ENCODE measurements around the gene CXCR2.

The CXCR2 gene

GRCh38 chr2:218145124-218145523, 19.3 kb downstream of the CXCR2 start:
- TF ChIP-seq CEBPB (IDR thresholded peaks at IDR 0.05): no peak
- no peak for TF ChIP-seq CREB1 (IDR thresholded peaks at IDR 0.05; ENCODE audit: low read depth)
- no peak for TF ChIP-seq TCF12 (IDR thresholded peaks at IDR 0.05; ENCODE audit: low read depth)
- no peak for TF ChIP-seq MAX (IDR thresholded peaks at IDR 0.05)
- no peak for TF ChIP-seq TAF1 (IDR thresholded peaks at IDR 0.05; ENCODE audit: low read depth)
- TF ChIP-seq YY1 (IDR thresholded peaks at IDR 0.05; ENCODE audit: low read depth): no peak
- no peak for TF ChIP-seq NFIC (IDR thresholded peaks at IDR 0.05)

- TF ChIP-seq EP300 (IDR thresholded peaks at IDR 0.05; ENCODE audit: borderline replicate concordance) (no peak), NFIC (IDR thresholded peaks at IDR 0.05) (no peak)
Measured at GRCh38 chr2:218146056-218146455, 20.2 kb downstream of the CXCR2 start.

- no peak for TF ChIP-seq RAD21 (IDR thresholded peaks at IDR 0.05; ENCODE audit: low read depth)
- no peak for TF ChIP-seq TCF12 (IDR thresholded peaks at IDR 0.05; ENCODE audit: low read depth)
- TF ChIP-seq EP300 (IDR thresholded peaks at IDR 0.05; ENCODE audit: borderline replicate concordance): no peak
Measured at GRCh38 chr2:218149098-218149497, 23.3 kb downstream of the CXCR2 start.

- TF ChIP-seq TAF1 (IDR thresholded peaks at IDR 0.05; ENCODE audit: low read depth) (no peak), MAX (IDR thresholded peaks at IDR 0.05) (no peak), YY1 (IDR thresholded peaks at IDR 0.05; ENCODE audit: low read depth) (no peak), NFIC (IDR thresholded peaks at IDR 0.05) (no peak), FOXM1 (IDR thresholded peaks at IDR 0.05; ENCODE audit: borderline replicate concordance, low read depth) (no peak), CREB1 (IDR thresholded peaks at IDR 0.05; ENCODE audit: low read depth) (no peak), RAD21 (IDR thresholded peaks at IDR 0.05; ENCODE audit: low read depth) (no peak), ZBTB7A (IDR thresholded peaks at IDR 0.05; ENCODE audit: low read depth) (no peak), EP300 (IDR thresholded peaks at IDR 0.05; ENCODE audit: borderline replicate concordance) (no peak), TEAD4 (IDR thresholded peaks at IDR 0.05) (no peak), CEBPB (IDR thresholded peaks at IDR 0.05) (no peak), REST (IDR thresholded peaks at IDR 0.05; ENCODE audit: low read depth) (no peak), USF1 (IDR thresholded peaks at IDR 0.05) (no peak), TCF12 (IDR thresholded peaks at IDR 0.05; ENCODE audit: low read depth) (no peak), EGR1 (IDR thresholded peaks at IDR 0.05) (no peak)
Measured at GRCh38 chr2:218149848-218150440, 24.1 kb downstream of the CXCR2 start.

- TF ChIP-seq CEBPB (IDR thresholded peaks at IDR 0.05) (no peak), USF1 (IDR thresholded peaks at IDR 0.05) (no peak), NFIC (IDR thresholded peaks at IDR 0.05) (no peak), EGR1 (IDR thresholded peaks at IDR 0.05) (no peak), MAX (IDR thresholded peaks at IDR 0.05) (no peak), RAD21 (IDR thresholded peaks at IDR 0.05; ENCODE audit: low read depth) (no peak), REST (IDR thresholded peaks at IDR 0.05; ENCODE audit: low read depth) (no peak), EP300 (IDR thresholded peaks at IDR 0.05; ENCODE audit: borderline replicate concordance) (no peak), TAF1 (IDR thresholded peaks at IDR 0.05; ENCODE audit: low read depth) (no peak), ZBTB7A (IDR thresholded peaks at IDR 0.05; ENCODE audit: low read depth) (no peak), YY1 (IDR thresholded peaks at IDR 0.05; ENCODE audit: low read depth) (no peak), TEAD4 (IDR thresholded peaks at IDR 0.05) (no peak), CREB1 (IDR thresholded peaks at IDR 0.05; ENCODE audit: low read depth) (no peak)
Measured at GRCh38 chr2:218152172-218152571, 26.3 kb downstream of the CXCR2 start.

- TF ChIP-seq NFIC (IDR thresholded peaks at IDR 0.05): peak; percentile 41; the same call in 1 of the 2 replicates
- TF ChIP-seq USF1 (IDR thresholded peaks at IDR 0.05): no peak
- TF ChIP-seq FOXM1 (IDR thresholded peaks at IDR 0.05; ENCODE audit: borderline replicate concordance, low read depth): no peak
- no peak for TF ChIP-seq TCF12 (IDR thresholded peaks at IDR 0.05; ENCODE audit: low read depth)
- TF ChIP-seq REST (IDR thresholded peaks at IDR 0.05; ENCODE audit: low read depth): no peak
- no peak for TF ChIP-seq ZBTB7A (IDR thresholded peaks at IDR 0.05; ENCODE audit: low read depth)
- no peak for TF ChIP-seq TAF1 (IDR thresholded peaks at IDR 0.05; ENCODE audit: low read depth)
Measured at GRCh38 chr2:218152777-218153176, 26.9 kb downstream of the CXCR2 start.
